H1 (cell line): ENCODE data around the gene KRR1. TPM values are rescaled to one million over a fixed set of nuclear protein-coding genes. Genes with fewer than 3 reads are reported as not detected.

Experiments used
- CTCF ChIA-PET: fragments of 300-600 bp; sonication (Branson Sonifier 250); formaldehyde crosslinking; loops from one replicate; lab custom pipeline; 2021; ENCODE audit not compliant: partially characterized antibody; lab: Charles Lee
- POLR2A ChIA-PET: fragments of 300-600 bp; sonication (Branson Sonifier 250); formaldehyde crosslinking; loops from one replicate; lab custom pipeline; 2021; ENCODE audit warnings: inconsistent platforms; ENCODE audit not compliant: partially characterized antibody; lab: Charles Lee
- DNase-seq, 2 experiments: peaks; one replicate each; pipeline versions ENCODE4 v3.0.0 to v3.0.0-alpha.2; 2010 to 2022; ENCODE audit warnings: low spot score in 2 of 2, low read depth in 1 of 2, mixed read lengths in 1 of 2
- FAIRE-seq: peaks from 2 replicates; lab custom pipeline; 2011; peaks lifted over from hg19 to GRCh38; lab: Jason Lieb, UNC
- H2AFZ ChIP-seq: 2 replicates; pipeline ENCODE4 v1.8.1; 2012; ENCODE audit warnings: low read length, inconsistent platforms
- H2AK5ac ChIP-seq: 2 replicates; pipeline ENCODE4 v1.6.1; 2013; ENCODE audit warnings: low read depth, low read length
- H2BK120ac ChIP-seq: replicated peaks from 2 replicates; pipeline ENCODE3; 2013; ENCODE audit warnings: low read depth, low read length, inconsistent platforms
- H2BK12ac ChIP-seq: 2 replicates; pipeline ENCODE4 v1.6.1; 2013; ENCODE audit warnings: low read depth, low read length
- H2BK15ac ChIP-seq: 2 replicates; pipeline ENCODE4 v1.6.1; 2013; ENCODE audit warnings: low read length
- H2BK20ac ChIP-seq: 2 replicates; pipeline ENCODE4 v1.6.1; 2013; ENCODE audit warnings: low read length
- H2BK5ac ChIP-seq: 2 replicates; pipeline ENCODE4 v1.6.1; 2013; ENCODE audit warnings: low read depth, low read length
- H3K14ac ChIP-seq: 2 replicates; pipeline ENCODE4 v1.6.1; 2013; ENCODE audit warnings: inconsistent platforms; ENCODE audit not compliant: insufficient read length
- H3K18ac ChIP-seq: 2 replicates; pipeline ENCODE4 v1.6.1; 2013; ENCODE audit warnings: low read length; ENCODE audit errors: extremely low read depth
- H3K23ac ChIP-seq: 2 replicates; pipeline ENCODE4 v1.6.1; 2013; ENCODE audit warnings: inconsistent platforms; ENCODE audit not compliant: insufficient read length
- H3K23me2 ChIP-seq: 2 replicates; pipeline ENCODE4 v1.6.1; 2013; ENCODE audit warnings: low read depth, low read length
- H3K27ac ChIP-seq: 2 replicates; pipeline ENCODE4 v1.6.1; 2011; ENCODE audit warnings: low read depth, low read length, inconsistent platforms
- H3K27me3 ChIP-seq, 4 experiments: replicated peaks in 1 of 4; 1 replicate in 1 of 4; 2 replicates in 3 of 4; pipeline versions ENCODE4 v1.6.1 to v1.8.1; 2011 to 2013; ENCODE audit warnings: low read length in 3 of 4, mild to moderate bottlenecking in 3 of 4, inconsistent platforms in 2 of 4, mixed read lengths in 2 of 4, moderate library complexity in 1 of 4; ENCODE audit not compliant: control insufficient read depth in 3 of 4, insufficient read depth in 3 of 4; ENCODE audit errors: extremely low read depth in 1 of 4
- H3K36me3 ChIP-seq, 4 experiments: 2 replicates each; pipeline versions ENCODE4 v1.6.1 to v1.8.1; 2011 to 2013; ENCODE audit warnings: mild to moderate bottlenecking in 4 of 4, low read length in 3 of 4, moderate library complexity in 2 of 4, control low read depth in 1 of 4, inconsistent platforms in 1 of 4; ENCODE audit not compliant: insufficient read depth in 4 of 4, control insufficient read depth in 2 of 4
- H3K4ac ChIP-seq: replicated peaks from 2 replicates; pipeline ENCODE3; 2013; ENCODE audit warnings: low read length, low read depth, mixed read lengths, inconsistent platforms; ENCODE audit not compliant: insufficient read length
- H3K4me1 ChIP-seq, 4 experiments: replicated peaks in 1 of 4; 1 replicate in 1 of 4; 2 replicates in 3 of 4; pipeline versions ENCODE4 v1.6.1 to v1.8.1; 2011 to 2013; ENCODE audit warnings: low read length in 3 of 4, inconsistent platforms in 2 of 4, mixed read lengths in 1 of 4; ENCODE audit not compliant: insufficient read depth in 4 of 4, control insufficient read depth in 3 of 4
- H3K4me2 ChIP-seq, 2 experiments: 2 replicates each; pipeline versions ENCODE4 v1.6.1 to v1.8.1; 2011 to 2013; ENCODE audit warnings: low read depth in 2 of 2, low read length in 2 of 2, control low read depth in 1 of 2, inconsistent platforms in 1 of 2, mild to moderate bottlenecking in 1 of 2; ENCODE audit not compliant: insufficient read depth in 1 of 2
- H3K4me3 ChIP-seq, 4 experiments: fragments of 200-600, 300-600 bp in 1 of 4; sonication (generic), shearing (Covaris generic), sonication (Bioruptor Twin) in 1 of 4; 2 replicates each; pipeline versions ENCODE4 v1.5.1 to v1.8.1; 2011 to 2016; ENCODE audit warnings: low read length in 4 of 4, low read depth in 3 of 4, control low read depth in 2 of 4, inconsistent platforms in 2 of 4, mild to moderate bottlenecking in 2 of 4, mixed read lengths in 1 of 4, moderate library complexity in 1 of 4; ENCODE audit not compliant: insufficient read depth in 2 of 4; ENCODE audit errors: extremely low read depth in 1 of 4
- H3K56ac ChIP-seq: replicated peaks from 2 replicates; pipeline ENCODE3; 2013; ENCODE audit warnings: low read depth, mild to moderate bottlenecking, mixed read lengths, low read length, inconsistent platforms; ENCODE audit not compliant: insufficient read length
- H3K79me1 ChIP-seq: 2 replicates; pipeline ENCODE4 v1.6.1; 2013; ENCODE audit warnings: low read depth, low read length, control low read depth
- H3K79me2 ChIP-seq, 2 experiments: 2 replicates each; pipeline versions ENCODE4 v1.6.1 to v1.8.1; 2012 to 2013; ENCODE audit warnings: low read length in 2 of 2, mild to moderate bottlenecking in 2 of 2, inconsistent platforms in 1 of 2; ENCODE audit not compliant: insufficient read depth in 2 of 2, control insufficient read depth in 1 of 2
- H3K9ac ChIP-seq, 4 experiments: replicated peaks in 1 of 4; 1 replicate in 1 of 4; 2 replicates in 3 of 4; pipeline versions ENCODE4 v1.6.1 to v1.8.1; 2011 to 2013; ENCODE audit warnings: low read depth in 3 of 4, low read length in 3 of 4, control low read depth in 2 of 4, mild to moderate bottlenecking in 2 of 4, moderate library complexity in 2 of 4, inconsistent platforms in 1 of 4; ENCODE audit errors: extremely low read depth in 1 of 4
- H3K9me3 ChIP-seq, 2 experiments: 2 replicates each; pipeline versions ENCODE4 v1.6.1 to v1.8.1; 2012 to 2013; ENCODE audit warnings: mild to moderate bottlenecking in 2 of 2, moderate library complexity in 2 of 2, control low read depth in 1 of 2, inconsistent platforms in 1 of 2, low read depth in 1 of 2, low read length in 1 of 2, mixed read lengths in 1 of 2; ENCODE audit not compliant: insufficient read depth in 2 of 2
- H4K20me1 ChIP-seq, 2 experiments: replicated peaks in 1 of 2; 2 replicates each; pipeline versions ENCODE3 to v1.8.1; 2011 to 2013; ENCODE audit warnings: inconsistent platforms in 2 of 2, low read length in 2 of 2, mild to moderate bottlenecking in 1 of 2; ENCODE audit not compliant: insufficient read depth in 2 of 2, control insufficient read depth in 1 of 2
- H4K5ac ChIP-seq: 2 replicates; pipeline ENCODE4 v1.6.1; 2013; ENCODE audit warnings: low read length, low read depth, mixed read lengths, inconsistent platforms; ENCODE audit not compliant: insufficient read length
- H4K8ac ChIP-seq: 2 replicates; pipeline ENCODE4 v1.8.0; 2013; ENCODE audit warnings: mild to moderate bottlenecking, moderate library complexity, low read length, inconsistent platforms; ENCODE audit not compliant: insufficient read depth; ENCODE audit errors: extremely low read depth
- H4K91ac ChIP-seq: replicated peaks from 2 replicates; pipeline ENCODE3; 2013; ENCODE audit warnings: low read length, mixed read lengths, inconsistent platforms; ENCODE audit not compliant: insufficient read length
- CBX5 ChIP-seq: fragments of 300-800, 300-1000 bp; sonication (generic); IDR thresholded peaks from 2 replicates; pipeline ENCODE4 v1.7.1; 2016; ENCODE audit warnings: antibody characterized with exemption, low read length, low read depth
- CHD2 ChIP-seq: IDR thresholded peaks from 2 replicates; pipeline ENCODE4 v1.6.1; 2012; ENCODE audit warnings: low read length, improper control_type of control experiment
- EGR1 ChIP-seq: IDR thresholded peaks from 2 replicates; pipeline ENCODE4 v1.6.1; 2011; ENCODE audit warnings: low read depth, low read length, borderline replicate concordance
- HDAC2 ChIP-seq, 2 experiments: fragments of 300-600 bp in 1 of 2; sonication (generic) in 1 of 2; IDR thresholded peaks; 2 replicates each; pipeline ENCODE4 v1.6.1; 2011 to 2012; ENCODE audit warnings: low read depth in 2 of 2, low read length in 2 of 2, mild to moderate bottlenecking in 2 of 2, moderate library complexity in 2 of 2, borderline replicate concordance in 1 of 2, inconsistent platforms in 1 of 2
- JUN ChIP-seq: IDR thresholded peaks from 2 replicates; pipeline ENCODE4 v1.6.1; 2011; ENCODE audit warnings: low read depth, mild to moderate bottlenecking, improper control_type of control experiment, low read length
- PHF8 ChIP-seq: fragments of 200-600 bp; sonication (generic); conservative IDR thresholded peaks from 2 replicates; pipeline ENCODE4 v1.7.1; 2012; ENCODE audit warnings: low read depth, mild to moderate bottlenecking, inconsistent platforms, low read length, moderate library complexity
- SRF ChIP-seq: IDR thresholded peaks from 2 replicates; pipeline ENCODE4 v1.6.1; 2011; ENCODE audit warnings: mild to moderate bottlenecking, low read depth, low read length, moderate library complexity
- USF2 ChIP-seq: IDR thresholded peaks from 2 replicates; pipeline ENCODE4 v1.6.1; 2011; ENCODE audit warnings: low read length, improper control_type of control experiment
- WGBS, 2 experiments: shearing (Covaris generic) in 1 of 2; methylation state at CpG; one replicate each; pipeline versions ENCODE4 v1.1.6 to v1.1.7; 2013 to 2015; ENCODE audit warnings: low lambda C conversion rate in 2 of 2, mixed read lengths in 2 of 2, inconsistent platforms in 1 of 2, low coverage in 1 of 2, missing lambda C conversion rate in 1 of 2; ENCODE audit not compliant: insufficient replicate concordance in 2 of 2, insufficient coverage in 1 of 2, insufficient read length in 1 of 2; ENCODE audit errors: extremely low coverage in 1 of 2, missing lambda C conversion rate in 1 of 2; 5-methylcytosine and 5-hydroxymethylcytosine counted together
- polyA plus RNA-seq, 7 experiments: library from polyadenylated mRNA; depleted of rRNA in 3 of 7; stranded (reverse) in 5 of 7; unstranded in 2 of 7; fragments of >200 nt in 5 of 7; fragments of 200-250 nt in 2 of 7; gene quantifications; 1 replicate in 5 of 7; 2 replicates in 1 of 7; 4 replicates in 1 of 7; pipeline versions ENCODE4 v1.2.1 to v1.2.3, GENCODE V29; 2011 to 2013; ENCODE audit warnings: missing spikeins in 2 of 7, mixed read lengths in 2 of 7
- total RNA-seq: library from RNA; stranded (reverse); fragmentation: NEBNext Ultra II Directional; extraction: Animal tissue kit (Norgen Biotek cat#: 25700); gene quantifications from 2 replicates; pipeline ENCODE4 v1.2.1, GENCODE V29; 2021

The KRR1 gene
- total and polyA plus RNA-seq, 2 of the 8 experiments (the other 6 are each of a cell fraction or from before 2014, with no cell fraction given), result 6.1 to 80.1 TPM

GRCh38 chr12:75543529-75543928, 32.1 kb upstream of the KRR1 start:
- Histone ChIP-seq H3K79me1 (no peaks in the 10 kb centered on the region), H3K9ac (no peak overlapping the region), H3K18ac (no peak overlapping the region), H3K27ac (no peak overlapping the region), H3K14ac (no peak overlapping the region), H2BK120ac (no peak overlapping the region), H3K9me3 (no peaks in the 10 kb centered on the region), H2AK5ac (no peak overlapping the region), H2BK20ac (no peak overlapping the region), H3K23me2 (no peaks in the 10 kb centered on the region), H2BK15ac (no peak overlapping the region), H3K79me2 (no peaks in the 10 kb centered on the region), H2BK5ac (no peak overlapping the region), H3K56ac (no peak overlapping the region), H3K23ac (no peak overlapping the region), H4K5ac (no peak overlapping the region), H4K91ac (no peak overlapping the region), H3K4me2 (no peak overlapping the region), H3K36me3 (no peaks in the 10 kb centered on the region), H3K4me3 (no peak overlapping the region), H2AFZ (no peak overlapping the region), H3K4me1 (peaks cover 0 to 5% (median 0%) of the 10 kb centered on the region in 4 experiments; a peak in 2 of 7 replicates), H3K27me3 (no peaks in the 10 kb centered on the region), H4K8ac (no peak overlapping the region), H4K20me1 (no peaks in the 10 kb centered on the region), H3K4ac (no peak overlapping the region), H2BK12ac (no peak overlapping the region)
- FAIRE-seq (no peak), DNase-seq (no peak)
- 81% methylated on average over 1 of the region's 1 CpG; no CpG with 5 or more reads in 1 of the 2 experiments for WGBS, 2 experiments
- CTCF ChIA-PET, result interaction anchor here (0.8 to 2.6 kb wide), 3 partner anchors 9 to 56 kb away, joined by 3 to 22 read pairs (median 4); no protein-coding TSS in a partner anchor
- POLR2A ChIA-PET, result no interaction called here
- TF ChIP-seq PHF8 (no peak), EGR1 (no peak), HDAC2 (IDR thresholded peaks at IDR 0.05; ENCODE audit: borderline replicate concordance in 1 of 2, low read depth in 2 of 2, low read length in 2 of 2) (no peak), CBX5 (no peak), USF2 (no peak), SRF (no peak), CHD2 (no peak), JUN (no peak)
